Gastrocnemius medialis (tissue), 4 donors: ENCODE results near the gene GNAO1.

Experiments used
- CTCF ChIP-seq, 5 experiments: fragments of 450-650 bp in 3 of 5; fragments of 200-600 bp in 2 of 5; sonication (generic) in 2 of 5; IDR thresholded peaks in 4 of 5; conservative IDR thresholded peaks in 1 of 5; 1 replicate in 4 of 5; 2 replicates in 1 of 5; pipeline ENCODE4 v1.5.1; 2016 to 2019; ENCODE audit warnings: antibody characterized with exemption in 5 of 5, mild to moderate bottlenecking in 3 of 5, moderate library complexity in 3 of 5
- POLR2A ChIP-seq, 2 donors: fragments of 450-650 bp; IDR thresholded peaks; one replicate each; pipeline ENCODE4 v1.6.1; 2017; ENCODE audit warnings: antibody characterized with exemption in 2 of 2, mild to moderate bottlenecking in 2 of 2, moderate library complexity in 2 of 2

DNA sequence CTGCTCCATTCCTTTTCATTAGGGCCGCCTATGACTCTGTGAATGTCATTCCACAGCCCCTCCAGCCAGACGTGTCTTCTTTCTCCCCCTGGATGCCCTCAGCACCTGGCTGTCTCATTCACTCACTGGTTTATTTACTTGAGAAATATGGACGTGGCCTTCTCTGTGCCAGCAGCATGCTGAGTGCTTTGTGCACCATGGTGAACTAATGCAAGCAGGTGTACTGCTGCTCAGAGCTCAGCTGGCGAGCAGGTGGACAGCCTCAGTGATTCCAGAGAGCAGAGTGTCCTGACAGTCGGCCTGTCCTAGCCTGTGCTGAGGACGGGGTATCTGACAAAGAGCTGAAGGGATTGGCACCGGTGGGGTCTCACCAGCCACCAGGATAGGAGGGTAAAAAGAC, 96.7 kb downstream of the GNAO1 start:
- TF ChIP-seq CTCF (IDR thresholded peaks at IDR 0.05 in 4 of 5, conservative IDR thresholded peaks at IDR 0.05 in 1 of 5) (no peak), POLR2A (IDR thresholded peaks at IDR 0.05) (no peak)
